ENCODE measurements around the gene BORA.
"Not testable (repeated sequence)": the region's sequence is repeated elsewhere in the genome, so short reads cannot be mapped to it uniquely, and the experiment has no call there.

Gene BORA

DNA sequence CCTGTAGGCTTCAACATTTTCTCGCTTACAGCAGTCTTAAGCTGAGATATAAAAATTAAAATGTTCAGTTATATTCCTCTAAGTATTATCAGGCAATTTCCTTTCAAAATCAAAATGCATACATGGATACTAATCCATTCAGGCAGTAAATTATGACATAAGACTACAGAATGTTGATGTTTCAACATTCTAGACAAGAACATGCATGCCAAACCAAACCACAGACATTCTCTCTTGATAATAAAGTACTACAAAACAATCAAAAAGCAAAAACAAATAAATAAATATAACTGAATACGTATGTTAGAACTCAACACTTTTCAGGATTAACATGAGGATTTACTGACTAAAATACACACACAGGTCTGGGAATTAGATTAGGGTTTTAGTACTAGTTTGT, 46.3 kb downstream of the BORA start:
- no peak for DNase-seq

DNA sequence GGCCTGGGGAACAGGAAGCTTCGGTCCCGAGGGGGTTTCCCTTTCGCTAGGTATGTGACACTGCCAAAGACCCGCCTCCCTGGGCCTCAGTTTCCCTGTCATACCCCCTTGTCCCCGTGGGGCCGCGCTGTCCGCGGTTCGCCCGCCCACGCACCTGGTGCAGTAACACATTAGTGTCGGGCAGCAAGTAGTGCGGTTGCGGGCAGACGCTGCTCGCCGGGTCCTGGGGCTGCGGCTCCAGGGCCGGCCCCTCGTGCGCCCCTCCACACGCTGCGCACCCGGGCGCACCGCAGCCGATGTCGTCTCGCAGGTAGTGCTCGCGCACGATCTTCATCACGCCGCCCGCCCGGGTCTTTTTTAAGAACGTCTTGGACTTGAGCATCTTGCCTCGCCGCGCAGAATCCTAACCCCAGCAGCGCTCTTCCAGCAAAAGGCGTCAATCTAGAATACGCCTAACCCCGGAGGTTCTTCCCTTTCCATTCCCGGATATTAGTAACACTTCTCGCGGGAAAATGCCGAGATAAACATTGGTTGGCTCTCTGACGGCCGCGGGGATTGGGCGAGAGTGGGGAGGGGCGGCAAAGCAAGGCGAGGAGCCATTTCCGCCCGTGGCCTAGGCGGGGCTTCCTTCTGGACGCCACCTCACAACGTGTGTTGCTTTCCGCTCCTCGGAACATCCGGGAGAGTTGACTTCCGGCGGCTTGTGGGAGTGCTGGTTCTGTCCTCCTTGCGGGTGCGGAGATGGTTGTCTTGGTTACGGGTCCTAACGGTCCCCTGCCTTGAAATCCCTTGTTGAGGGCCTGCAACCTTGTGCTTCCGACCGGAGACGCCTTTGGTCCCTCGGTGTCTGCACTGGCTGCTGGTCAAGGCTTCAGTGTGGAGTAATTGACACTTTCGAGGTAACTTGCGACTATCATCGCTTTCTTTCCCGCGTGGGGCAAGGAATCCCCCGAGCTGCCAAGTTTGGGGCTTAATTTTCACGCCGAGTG, 54.0 kb downstream of the BORA start, which contains the start of the genes DIS3 and PIBF1:
TSS of gene DIS3 (minus strand) at position 450 of the 989 bp plus-strand sequence. CDS start at position 382, 68 bp downstream.
TSS of gene PIBF1 (plus strand) at position 683 of the 989 bp plus-strand sequence. CDS start 1,337 bp downstream, outside the sequence.
- DNase-seq: peak; percentile 98

DNA sequence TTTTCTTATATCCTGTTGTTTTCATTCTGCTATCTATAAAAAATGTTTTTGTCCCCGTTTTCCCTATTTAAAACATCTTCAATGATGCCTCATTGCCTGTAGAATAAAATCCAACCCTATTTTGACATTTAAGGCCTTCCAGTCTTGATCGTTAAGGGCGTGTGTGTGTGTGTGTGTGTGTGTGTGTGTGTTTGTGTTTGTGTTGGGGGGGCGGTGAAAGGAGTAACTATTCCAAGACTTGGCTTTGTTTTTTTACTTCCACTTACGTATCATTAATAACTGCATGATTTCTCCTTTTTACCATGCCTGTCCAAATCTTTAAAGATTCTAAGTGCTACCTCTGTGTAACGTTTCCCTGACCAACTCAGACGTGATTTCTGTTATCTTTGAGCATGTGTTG, 55.0 kb downstream of the BORA start:
- DNase-seq: no peak

DNA sequence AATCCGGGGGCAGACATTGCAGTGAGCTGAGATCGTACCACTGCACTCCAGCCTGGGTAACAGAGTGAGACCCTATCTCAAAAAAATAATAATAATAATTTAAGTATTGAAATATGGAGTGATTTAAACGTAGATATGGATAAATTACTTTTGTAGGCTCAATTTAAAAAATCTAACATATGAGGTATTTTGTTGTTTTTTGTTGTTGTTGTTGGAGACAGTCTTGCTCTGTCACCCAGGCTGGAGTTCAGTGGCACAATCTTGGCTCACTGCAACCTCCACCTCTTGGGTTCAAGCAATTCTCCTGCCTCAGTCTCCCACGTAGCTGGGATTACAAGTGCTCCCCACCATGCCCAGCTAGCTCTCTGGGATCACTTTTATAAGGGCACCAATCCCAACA, 57.0 kb downstream of the BORA start:
- not testable (repeated sequence) for DNase-seq

GRCh38 chr13:72788831-72789230, 61.1 kb downstream of the BORA start:
- no peak for DNase-seq

DNA sequence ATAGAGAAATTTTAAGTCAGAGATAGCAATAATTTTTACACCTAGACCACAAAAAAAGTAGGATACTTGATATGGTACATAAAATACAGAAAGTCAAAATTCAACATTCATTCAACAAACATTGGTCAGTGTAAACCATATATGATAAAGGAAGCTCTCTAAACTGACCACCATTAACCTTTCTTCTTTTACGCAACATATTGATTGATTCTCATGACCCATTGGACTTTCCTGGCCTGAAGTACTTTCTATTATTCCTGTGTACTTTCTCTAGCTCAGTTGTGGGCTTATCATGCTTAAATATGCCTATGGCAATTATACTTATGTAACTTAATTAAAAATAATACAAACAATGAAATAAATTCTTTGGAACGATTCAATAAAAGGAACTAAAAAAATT, 64.9 kb downstream of the BORA start:
- no peak for DNase-seq

DNA sequence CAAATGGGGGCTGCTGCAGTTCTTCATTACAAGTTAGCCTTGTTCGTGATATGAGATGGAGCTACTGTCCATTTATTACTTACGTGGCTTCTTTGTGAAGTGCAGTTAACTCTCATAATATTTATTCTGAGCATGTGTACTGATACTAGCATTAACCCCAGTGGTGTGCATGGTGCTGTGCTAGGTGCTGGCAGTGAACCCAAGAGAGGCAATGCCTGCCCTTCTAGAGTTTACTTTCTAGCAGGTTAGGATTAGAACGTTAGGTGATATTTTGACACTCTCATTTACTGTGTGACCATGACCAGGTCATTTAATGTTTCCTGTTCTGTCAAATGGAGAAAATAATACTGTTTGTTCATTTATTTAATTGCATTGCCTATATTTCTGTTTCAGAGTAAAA, 71.1 kb downstream of the BORA start:
- DNase-seq: no peak

GRCh38 chr13:72804301-72804700, 76.6 kb downstream of the BORA start:
- DNase-seq: no peak

Data from activated naive CD4-positive, alpha-beta T cell treated with Interleukin-2 at 50 U/mL for 16 hours (primary cell).